ENCODE data around the gene EEPD1. TPM values are rescaled to one million over a fixed set of nuclear protein-coding genes. Genes with fewer than 3 reads are reported as not detected.

EEPD1 gene
- total RNA-seq, 1 donor from 2014 or later, result 0.64 TPM

GRCh38 chr7:36276428-36277248 lies 123.6 kb downstream of the EEPD1 start:
- ChIA-PET CTCF (interaction anchor here (1.1 kb wide), 1 partner anchor 291 kb away, joined by 3 read pairs; no protein-coding TSS in a partner anchor), POLR2A (no interaction called here)
- H3K4me1 Mint-ChIP-seq, result peaks cover 3% of the 10 kb centered on the region
- intact Hi-C loops (cut with micrococcal nuclease), result no loop called here
- TF ChIP-seq CTCF (IDR thresholded peaks at IDR 0.05), result no peak
- no peaks in the 10 kb centered on the region for H3K36me3 Mint-ChIP-seq (ENCODE audit: low read depth)
- no peak overlapping the region for H3K4me3 Mint-ChIP-seq
- no peak for DNase-seq
- no peaks in the 10 kb centered on the region for H3K9me3 Mint-ChIP-seq
- no peak for ATAC-seq (ENCODE audit: low read depth)
- H3K27me3 Mint-ChIP-seq, result peaks cover 14% of the 10 kb centered on the region
- H3K27ac Mint-ChIP-seq, result no peak overlapping the region

DNA sequence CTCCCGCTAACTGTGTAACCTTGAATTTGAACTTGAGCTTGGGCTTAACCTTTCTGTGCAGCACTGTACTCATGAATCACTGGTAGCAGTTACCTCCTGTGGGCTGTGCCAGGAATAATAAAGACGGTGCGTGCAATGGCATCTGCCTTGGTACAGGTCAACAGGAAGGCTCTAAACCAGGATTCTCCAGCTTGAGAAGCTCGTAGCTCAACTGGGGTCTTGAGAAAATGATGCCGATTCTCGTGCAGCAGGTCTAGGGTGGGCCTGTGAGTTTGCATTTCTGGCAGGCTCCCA lies 124.1 kb downstream of the EEPD1 start:
- Mint-ChIP-seq H3K9me3 (no peaks in the 10 kb centered on the region), H3K4me3 (no peak overlapping the region), H3K4me1 (peaks cover 3% of the 10 kb centered on the region), H3K36me3 (ENCODE audit: low read depth) (no peaks in the 10 kb centered on the region), H3K27me3 (peaks cover 14% of the 10 kb centered on the region), H3K27ac (no peak overlapping the region)
- no peak for DNase-seq
- ChIA-PET POLR2A (no interaction called here), CTCF (no interaction called here)
- ATAC-seq (ENCODE audit: low read depth), result no peak
- intact Hi-C loops (cut with micrococcal nuclease), result no loop called here
- no peak for TF ChIP-seq CTCF (IDR thresholded peaks at IDR 0.05)

DNA sequence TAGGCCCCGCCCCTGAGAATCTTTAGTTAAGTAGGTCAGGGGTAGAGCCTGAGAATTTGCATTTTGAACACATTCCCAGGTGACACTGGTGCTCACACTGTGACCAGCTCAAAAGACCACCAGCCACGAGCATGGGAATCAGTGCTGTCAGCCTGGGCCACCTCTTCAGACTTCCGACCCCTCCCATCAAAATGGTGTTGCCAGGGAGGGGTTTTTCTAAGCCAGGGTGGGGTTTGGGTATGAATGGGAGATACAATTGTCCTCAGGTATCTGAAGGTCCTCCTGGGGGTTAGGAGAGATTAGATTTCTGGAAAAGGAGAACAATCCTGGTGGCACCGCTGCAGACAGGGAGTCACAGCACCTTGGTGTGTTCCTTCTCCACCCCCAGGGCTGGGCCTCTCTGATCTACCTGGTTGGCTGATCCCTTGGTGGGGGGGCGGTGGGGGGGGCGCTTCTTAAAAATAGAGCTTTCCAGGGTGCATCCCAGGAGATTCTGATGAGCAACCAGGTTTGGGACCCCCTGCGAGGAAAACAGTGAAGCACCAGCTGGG lies 125.1 kb downstream of the EEPD1 start:
- Mint-ChIP-seq H3K27ac (no peak overlapping the region), H3K4me3 (no peak overlapping the region), H3K36me3 (ENCODE audit: low read depth) (no peaks in the 10 kb centered on the region), H3K27me3 (peaks cover 14% of the 10 kb centered on the region), H3K9me3 (no peaks in the 10 kb centered on the region), H3K4me1 (peaks cover 7% of the 10 kb centered on the region)
- no peak for ATAC-seq (ENCODE audit: low read depth)
- CTCF ChIA-PET, result no interaction called here
- DNase-seq, result no peak
- intact Hi-C loops (cut with micrococcal nuclease), result no loop called here
- POLR2A ChIA-PET, result no interaction called here
- TF ChIP-seq CTCF (IDR thresholded peaks at IDR 0.05), result no peak

DNA sequence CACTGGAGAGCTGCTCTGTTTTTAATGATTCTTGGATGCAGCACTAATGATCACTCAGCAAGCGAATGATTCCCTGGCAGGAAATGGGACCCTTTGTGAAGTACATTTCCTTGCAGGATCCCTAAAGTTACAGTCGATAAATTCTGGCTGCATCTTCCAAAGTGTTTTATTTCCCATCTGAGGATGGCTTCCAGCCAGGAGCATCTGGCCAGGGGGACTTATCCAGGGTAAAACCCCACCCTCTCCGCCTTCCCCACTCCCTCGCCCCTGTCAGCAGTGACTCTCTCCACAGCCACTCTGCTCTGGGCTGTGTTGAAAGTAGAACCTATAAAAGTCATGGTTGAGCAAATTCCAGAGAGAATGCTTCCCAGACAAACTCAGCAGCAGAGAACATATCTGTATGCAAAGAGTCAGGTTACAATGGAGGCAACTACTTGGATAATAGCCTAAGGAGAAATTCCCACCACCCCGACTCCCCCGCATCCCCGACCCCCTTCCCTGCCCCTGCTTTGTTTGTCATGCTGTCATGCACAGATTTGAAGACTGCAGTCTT lies 125.6 kb downstream of the EEPD1 start:
- Mint-ChIP-seq H3K9me3 (no peaks in the 10 kb centered on the region), H3K4me1 (peaks cover 13% of the 10 kb centered on the region), H3K4me3 (no peak overlapping the region), H3K36me3 (ENCODE audit: low read depth) (no peaks in the 10 kb centered on the region), H3K27ac (no peak overlapping the region), H3K27me3 (peaks cover 14% of the 10 kb centered on the region)
- ChIA-PET POLR2A (no interaction called here), CTCF (no interaction called here)
- DNase-seq (no peak), ATAC-seq (ENCODE audit: low read depth) (no peak)
- intact Hi-C loops (cut with micrococcal nuclease), result no loop called here
- TF ChIP-seq CTCF (IDR thresholded peaks at IDR 0.05), result no peak

- no peak for ATAC-seq (ENCODE audit: low read depth)
- Mint-ChIP-seq H3K36me3 (ENCODE audit: low read depth) (no peaks in the 10 kb centered on the region), H3K27me3 (peaks cover 14% of the 10 kb centered on the region), H3K27ac (no peak overlapping the region), H3K4me3 (no peak overlapping the region), H3K9me3 (no peaks in the 10 kb centered on the region), H3K4me1 (peaks cover 19% of the 10 kb centered on the region)
- intact Hi-C loops (cut with micrococcal nuclease), result no loop called here
- no peak for TF ChIP-seq CTCF (IDR thresholded peaks at IDR 0.05)
- CTCF ChIA-PET, result no interaction called here
- DNase-seq, result no peak
- POLR2A ChIA-PET, result no interaction called here
These were observed 126.3 kb downstream of the EEPD1 start for GRCh38 chr7:36279200-36279925.
